ENCODE data around the gene SLC35F5. TPM values are rescaled to one million over a fixed set of nuclear protein-coding genes. Genes with fewer than 3 reads are reported as not detected.
"Not testable (repeated sequence)": the region's sequence is repeated elsewhere in the genome, so short reads cannot be mapped to it uniquely, and the experiment has no call there.

SLC35F5 gene
- total and polyA plus RNA-seq, 5 experiments from 2014 or later, result 6.2 to 35.0 (median 8.2) TPM

GRCh38 chr2:113679457-113679856 lies 77.0 kb downstream of the SLC35F5 start:
- Mint-ChIP-seq H3K4me1 (peaks cover 0 to 7% (median under 1%) of the 10 kb centered on the region in 4 donors), H3K27ac (no peak overlapping the region), H3K27me3 (no peaks in the 10 kb centered on the region), H3K9me3 (peaks cover 0 to 7% (median 0%) of the 10 kb centered on the region in 9 donors), H3K36me3 (peaks cover 0 to 2% (median 0%) of the 10 kb centered on the region in 3 donors), H3K4me3 (no peak overlapping the region)
- POLR2A ChIA-PET, result no interaction called here
- DNase-seq (no peak), ATAC-seq (no peak)

- peaks cover 0 to 9% (median 4%) of the 10 kb centered on the region in 4 donors for H3K4me1 Mint-ChIP-seq
- no peak for ATAC-seq
- peaks cover 0 to 13% (median 4%) of the 10 kb centered on the region in 9 donors for H3K9me3 Mint-ChIP-seq
- H3K4me3 Mint-ChIP-seq, result no peak overlapping the region
- peak overlapping the region in 1 of 10 donors; percentile 30 for H3K27ac Mint-ChIP-seq
- no peak for DNase-seq
- POLR2A ChIA-PET, result no interaction called here
- peaks cover 0 to 9% (median 0%) of the 10 kb centered on the region in 3 donors for H3K36me3 Mint-ChIP-seq
- no peaks in the 10 kb centered on the region for H3K27me3 Mint-ChIP-seq
These were observed 79.1 kb downstream of the SLC35F5 start for GRCh38 chr2:113677330-113677729.

GRCh38 chr2:113676623-113677266 lies 79.7 kb downstream of the SLC35F5 start:
- POLR2A ChIA-PET, result no interaction called here
- DNase-seq (no peak), ATAC-seq (no peak)
- Mint-ChIP-seq H3K4me3 (no peak overlapping the region), H3K27ac (peak overlapping the region in 1 of 10 donors; percentile 30), H3K4me1 (peaks cover 0 to 9% (median 4%) of the 10 kb centered on the region in 4 donors), H3K27me3 (no peaks in the 10 kb centered on the region), H3K9me3 (peaks cover 0 to 13% (median 4%) of the 10 kb centered on the region in 9 donors), H3K36me3 (peaks cover 0 to 9% (median 0%) of the 10 kb centered on the region in 3 donors)

- Mint-ChIP-seq H3K4me3 (no peak overlapping the region), H3K4me1 (peaks cover 0 to 9% (median 4%) of the 10 kb centered on the region in 4 donors), H3K9me3 (peaks cover 0 to 13% (median 4%) of the 10 kb centered on the region in 9 donors), H3K36me3 (peaks cover 0 to 9% (median 0%) of the 10 kb centered on the region in 3 donors), H3K27me3 (no peaks in the 10 kb centered on the region), H3K27ac (no peak overlapping the region)
- no peak for ATAC-seq
- DNase-seq, result no peak
- POLR2A ChIA-PET, result no interaction called here
These were observed 80.6 kb downstream of the SLC35F5 start for GRCh38 chr2:113675875-113676274.

GRCh38 chr2:113672326-113672932 lies 84.0 kb downstream of the SLC35F5 start:
- Mint-ChIP-seq H3K9me3 (peaks cover 0 to 13% (median 4%) of the 10 kb centered on the region in 9 donors), H3K36me3 (peaks cover 0 to 9% (median 0%) of the 10 kb centered on the region in 3 donors), H3K4me1 (peaks cover 0 to 9% (median 0%) of the 10 kb centered on the region in 4 donors), H3K27me3 (no peaks in the 10 kb centered on the region), H3K27ac (no peak overlapping the region), H3K4me3 (no peak overlapping the region)
- DNase-seq (no peak), ATAC-seq (no peak)
- POLR2A ChIA-PET, result no interaction called here

- not testable (repeated sequence) for H3K36me3 Mint-ChIP-seq, ATAC-seq, DNase-seq
These were observed 87.4 kb downstream of the SLC35F5 start for GRCh38 chr2:113669013-113669412.

GRCh38 chr2:113664761-113665533 lies 91.5 kb downstream of the SLC35F5 start:
- H3K4me1 Mint-ChIP-seq, H3K9me3 Mint-ChIP-seq, H3K36me3 Mint-ChIP-seq, POLR2A ChIA-PET, H3K4me3 Mint-ChIP-seq, ATAC-seq, H3K27me3 Mint-ChIP-seq, DNase-seq, H3K27ac Mint-ChIP-seq: not testable (repeated sequence)

More at GRCh38 chr2:113669013-113669412, 87.4 kb downstream of the SLC35F5 start:
- H3K4me1 Mint-ChIP-seq, POLR2A ChIA-PET, H3K4me3 Mint-ChIP-seq, H3K27me3 Mint-ChIP-seq: not testable (repeated sequence)
- peak overlapping the region in 1 of 10 donors; percentile 67 for H3K27ac Mint-ChIP-seq
- peaks cover 0 to 13% (median 4%) of the 10 kb centered on the region in 9 donors for H3K9me3 Mint-ChIP-seq

GRCh38 chr2:113663285-113664060 lies 93.0 kb downstream of the SLC35F5 start:
- H3K9me3 Mint-ChIP-seq, H3K27ac Mint-ChIP-seq, H3K36me3 Mint-ChIP-seq, POLR2A ChIA-PET, ATAC-seq, H3K27me3 Mint-ChIP-seq, DNase-seq, H3K4me1 Mint-ChIP-seq, H3K4me3 Mint-ChIP-seq: not testable (repeated sequence)

Small RNA genes within 50 kb of the gene (microRNA-seq; reads per million reads assigned to microRNA genes)
- not detected for gene MIR4782 (ENCODE audit: borderline microRNAs expressed)

Other genes with a start within 250 kb of the SLC35F5 start
- gene RABL2A, start 129.4 kb downstream of the SLC35F5 start, total RNA-seq, result 10 to 100 TPM; 52.2 to 53.4 TPM
- 10 to 100 TPM; 11.0 to 15.8 (median 12.0) TPM for gene RABL2A, start 129.4 kb downstream of the SLC35F5 start, polyA plus RNA-seq
- 100 to 1,000 TPM; 228 to 231 TPM for gene ACTR3, start 133.4 kb upstream of the SLC35F5 start, total RNA-seq
- 100 to 1,000 TPM; 390 to 476 (median 471) TPM for gene ACTR3, start 133.4 kb upstream of the SLC35F5 start, polyA plus RNA-seq